SU-DHL-6 (cell line): Measurements from ENCODE around the gene SWT1.

Experiments
- H2AFZ ChIP-seq: fragments of 200-600 bp; sonication (generic); 2 replicates; pipeline ENCODE4 v1.6.1; 2014; ENCODE audit warnings: low read depth, mild to moderate bottlenecking, moderate library complexity, mixed read lengths, antibody characterized with exemption, low read length; ENCODE audit not compliant: severe bottlenecking
- H3F3A ChIP-seq: fragments of 200-600 bp; shearing (Covaris generic); 2 replicates; pipeline ENCODE4 v1.6.0; 2016; ENCODE audit warnings: antibody characterized with exemption, mild to moderate bottlenecking; ENCODE audit not compliant: insufficient read depth
- H3K27ac ChIP-seq: fragments of 200-600 bp; sonication (generic); 2 replicates; pipeline ENCODE4 v1.5.1; 2016; ENCODE audit warnings: low read depth, mild to moderate bottlenecking, low read length, moderate library complexity, mixed read lengths
- H3K27me3 ChIP-seq: fragments of 200-600 bp; sonication (generic), shearing (Covaris generic); 2 replicates; pipeline ENCODE4 v1.6.0; 2014; ENCODE audit warnings: mild to moderate bottlenecking, low read length
- H3K36me3 ChIP-seq: fragments of 200-600 bp; sonication (generic); 2 replicates; pipeline ENCODE4 v1.6.1; 2014; ENCODE audit warnings: mild to moderate bottlenecking, low read length, mixed read lengths
- H3K4me2 ChIP-seq: fragments of 300-600, 200-600 bp; shearing (Covaris generic), sonication (generic); 2 replicates; pipeline ENCODE4 v1.6.0; 2014; ENCODE audit warnings: low read length, low read depth, mild to moderate bottlenecking; ENCODE audit not compliant: poor library complexity, severe bottlenecking
- H3K4me3 ChIP-seq: fragments of 200-600 bp; sonication (generic); 2 replicates; pipeline ENCODE4 v1.5.1; 2014; ENCODE audit warnings: antibody characterized with exemption, low read length, mild to moderate bottlenecking, mixed read lengths; ENCODE audit not compliant: insufficient read depth, poor library complexity, severe bottlenecking
- H3K79me2 ChIP-seq: fragments of 200-600 bp; sonication (generic); 2 replicates; pipeline ENCODE4 v1.6.1; 2014; ENCODE audit warnings: mild to moderate bottlenecking, low read length, moderate library complexity; ENCODE audit not compliant: insufficient read depth
- H3K9ac ChIP-seq: fragments of 200-600 bp; sonication (generic); 2 replicates; pipeline ENCODE4 v1.7.0; 2014; ENCODE audit warnings: mild to moderate bottlenecking, low read length
- H3K9me2 ChIP-seq: fragments of 200-600 bp; sonication (generic); replicated peaks from 2 replicates; pipeline ENCODE4 v1.6.1; 2014; ENCODE audit warnings: low read length; ENCODE audit not compliant: insufficient read depth
- H3K9me3 ChIP-seq: fragments of 200-600 bp; sonication (generic); 2 replicates; pipeline ENCODE4 v1.6.1; 2014; ENCODE audit warnings: low read length, mixed read lengths; ENCODE audit not compliant: insufficient read depth
- H4K20me1 ChIP-seq: fragments of 200-600 bp; sonication (generic); 2 replicates; pipeline ENCODE4 v1.6.1; 2014; ENCODE audit warnings: low read depth, mild to moderate bottlenecking, antibody characterized with exemption, low read length, moderate library complexity, mixed read lengths
- EZH2phosphoT487 ChIP-seq: fragments of 200-600 bp; sonication (generic), shearing (Covaris generic); conservative IDR thresholded peaks from 2 replicates; pipeline ENCODE4 v1.6.1; 2018; ENCODE audit warnings: mild to moderate bottlenecking, antibody characterized with exemption, low read length, moderate library complexity, mixed read lengths
- TF ChIP-seq, protein P1 (sequence below): fragments of 200-600 bp; sonication (generic); IDR thresholded peaks from one replicate; pipeline ENCODE4 v1.5.1; 2017; ENCODE audit warnings: antibody characterized with exemption, mild to moderate bottlenecking, low read length, moderate library complexity; ENCODE audit not compliant: insufficient read depth, poor library complexity, severe bottlenecking

Gene SWT1

GRCh38 chr1:185257950-185258208 is 100.9 kb downstream of the SWT1 start:
- H3K9ac ChIP-seq = no peak overlapping the region
- no peaks in the 10 kb centered on the region for H3K27me3 ChIP-seq
- H3K36me3 ChIP-seq = no peaks in the 10 kb centered on the region
- no peak overlapping the region for H3K4me2 ChIP-seq
- TF ChIP-seq, protein P1, sequence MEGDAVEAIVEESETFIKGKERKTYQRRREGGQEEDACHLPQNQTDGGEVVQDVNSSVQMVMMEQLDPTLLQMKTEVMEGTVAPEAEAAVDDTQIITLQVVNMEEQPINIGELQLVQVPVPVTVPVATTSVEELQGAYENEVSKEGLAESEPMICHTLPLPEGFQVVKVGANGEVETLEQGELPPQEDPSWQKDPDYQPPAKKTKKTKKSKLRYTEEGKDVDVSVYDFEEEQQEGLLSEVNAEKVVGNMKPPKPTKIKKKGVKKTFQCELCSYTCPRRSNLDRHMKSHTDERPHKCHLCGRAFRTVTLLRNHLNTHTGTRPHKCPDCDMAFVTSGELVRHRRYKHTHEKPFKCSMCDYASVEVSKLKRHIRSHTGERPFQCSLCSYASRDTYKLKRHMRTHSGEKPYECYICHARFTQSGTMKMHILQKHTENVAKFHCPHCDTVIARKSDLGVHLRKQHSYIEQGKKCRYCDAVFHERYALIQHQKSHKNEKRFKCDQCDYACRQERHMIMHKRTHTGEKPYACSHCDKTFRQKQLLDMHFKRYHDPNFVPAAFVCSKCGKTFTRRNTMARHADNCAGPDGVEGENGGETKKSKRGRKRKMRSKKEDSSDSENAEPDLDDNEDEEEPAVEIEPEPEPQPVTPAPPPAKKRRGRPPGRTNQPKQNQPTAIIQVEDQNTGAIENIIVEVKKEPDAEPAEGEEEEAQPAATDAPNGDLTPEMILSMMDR = no peak
- TF ChIP-seq EZH2phosphoT487 = no peak
- H3K27ac ChIP-seq = no peak overlapping the region
- no peaks in the 10 kb centered on the region for H3K79me2 ChIP-seq
- no peak overlapping the region for H3K4me3 ChIP-seq
- H3K9me2 ChIP-seq = no peaks in the 10 kb centered on the region
- no peaks in the 10 kb centered on the region for H4K20me1 ChIP-seq
- no peaks in the 10 kb centered on the region for H3K9me3 ChIP-seq
- no peak overlapping the region for H2AFZ ChIP-seq
- H3F3A ChIP-seq = no peaks in the 10 kb centered on the region

- H3K27ac ChIP-seq = no peak overlapping the region
- no peak overlapping the region for H3K4me2 ChIP-seq
- H3K79me2 ChIP-seq = no peaks in the 10 kb centered on the region
- H3K9me3 ChIP-seq = no peaks in the 10 kb centered on the region
- H4K20me1 ChIP-seq = no peaks in the 10 kb centered on the region
- no peaks in the 10 kb centered on the region for H3K27me3 ChIP-seq
- no peaks in the 10 kb centered on the region for H3K9me2 ChIP-seq
- H3K4me3 ChIP-seq = no peak overlapping the region
- TF ChIP-seq, protein P1 = no peak
- TF ChIP-seq EZH2phosphoT487 = no peak
- H3K9ac ChIP-seq = no peak overlapping the region
- H3K36me3 ChIP-seq = no peaks in the 10 kb centered on the region
- H2AFZ ChIP-seq = no peak overlapping the region
- no peaks in the 10 kb centered on the region for H3F3A ChIP-seq
These were observed 101.7 kb downstream of the SWT1 start for GRCh38 chr1:185258676-185259075.

GRCh38 chr1:185260611-185261010 is 103.6 kb downstream of the SWT1 start:
- Histone ChIP-seq H4K20me1 (no peaks in the 10 kb centered on the region), H3K9ac (no peak overlapping the region), H2AFZ (no peak overlapping the region), H3K4me2 (no peak overlapping the region), H3K9me2 (no peaks in the 10 kb centered on the region), H3K9me3 (no peaks in the 10 kb centered on the region), H3K27ac (no peak overlapping the region), H3K27me3 (no peaks in the 10 kb centered on the region), H3K4me3 (no peak overlapping the region), H3K36me3 (no peaks in the 10 kb centered on the region), H3K79me2 (no peaks in the 10 kb centered on the region), H3F3A (no peaks in the 10 kb centered on the region)
- TF ChIP-seq, protein P1 = no peak
- no peak for TF ChIP-seq EZH2phosphoT487

DNA sequence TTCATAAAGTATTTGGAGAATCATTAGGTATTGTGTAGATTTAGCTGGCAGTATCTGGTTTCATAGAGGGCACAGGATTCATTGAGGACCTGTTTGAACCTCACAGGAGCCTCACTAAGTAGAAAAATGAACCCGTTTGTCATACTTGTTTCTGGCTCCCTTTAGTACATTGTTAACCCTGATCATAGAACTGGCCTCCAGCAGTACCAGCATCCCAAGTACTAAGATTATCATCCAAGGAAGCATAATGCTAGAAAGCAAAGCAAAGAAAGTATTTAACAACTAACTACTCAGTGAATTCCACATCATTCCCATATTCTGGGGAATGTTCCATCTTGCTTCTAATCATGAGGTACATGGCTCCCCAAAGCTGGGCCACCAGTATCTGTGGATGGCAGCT is 105.2 kb downstream of the SWT1 start:
- no peaks in the 10 kb centered on the region for H3K79me2 ChIP-seq
- H3K4me2 ChIP-seq = no peak overlapping the region
- no peaks in the 10 kb centered on the region for H3K27me3 ChIP-seq
- H3K4me3 ChIP-seq = no peak overlapping the region
- no peak overlapping the region for H3K9ac ChIP-seq
- H3K9me3 ChIP-seq = no peaks in the 10 kb centered on the region
- no peak overlapping the region for H3K27ac ChIP-seq
- no peak for TF ChIP-seq EZH2phosphoT487
- TF ChIP-seq, protein P1 = no peak
- H2AFZ ChIP-seq = no peak overlapping the region
- H3K36me3 ChIP-seq = no peaks in the 10 kb centered on the region
- no peaks in the 10 kb centered on the region for H3F3A ChIP-seq
- no peaks in the 10 kb centered on the region for H4K20me1 ChIP-seq
- H3K9me2 ChIP-seq = no peaks in the 10 kb centered on the region
